Measurements from ENCODE around the gene SUSD2.

GRCh38 chr22:24188705-24189248 is 7.5 kb downstream of the SUSD2 start:
- TF ChIP-seq SP1 (IDR thresholded peaks at IDR 0.05) (no peak), CTCF (IDR thresholded peaks at IDR 0.05; ENCODE audit: low read depth, low read length, missing input control) (no peak), MAX (IDR thresholded peaks at IDR 0.05) (no peak), ZBTB33 (IDR thresholded peaks at IDR 0.05) (no peak), HNF4A (conservative IDR thresholded peaks at IDR 0.05) (no peak), YY1 (IDR thresholded peaks at IDR 0.05) (no peak), HNF4G (IDR thresholded peaks at IDR 0.05) (no peak), JUND (IDR thresholded peaks at IDR 0.05) (no peak), RAD21 (IDR thresholded peaks at IDR 0.05) (no peak)
